H4 (cell line): ENCODE measurements around the gene UBALD1. TPM values are rescaled to one million over a fixed set of nuclear protein-coding genes. Genes with fewer than 3 reads are reported as not detected.

Experiments used
- total RNA-seq: library from RNA; depleted of rRNA; stranded (reverse); fragments of >200 nt; shearing (Covaris generic); gene quantifications from 2 replicates; pipeline ENCODE4 v1.2.3, GENCODE V29; 2014; rRNA removed

Gene UBALD1
- total RNA-seq, 1 experiment from 2014 or later: 2.2 TPM

Other genes with a start within 250 kb of the UBALD1 start
- 22.8 and 32.2 TPM in 2 replicates for gene VASN, start 243.0 kb downstream of the UBALD1 start, total RNA-seq
- gene CORO7, start 198.3 kb downstream of the UBALD1 start, total RNA-seq: 8.9 and 10.6 TPM in 2 replicates
- gene DNAJA3, start 189.0 kb downstream of the UBALD1 start, total RNA-seq: 48.3 and 48.4 TPM in 2 replicates
- gene NMRAL1, start 140.3 kb downstream of the UBALD1 start, total RNA-seq: 69.5 and 102 TPM in 2 replicates
- gene HMOX2, start 138.5 kb downstream of the UBALD1 start, total RNA-seq: 46.3 and 48.4 TPM in 2 replicates
- 5.4 and 8.0 TPM in 2 replicates for gene CDIP1, start 76.1 kb downstream of the UBALD1 start, total RNA-seq
- not detected in 2 replicates for gene C16orf96, start 58.5 kb downstream of the UBALD1 start, total RNA-seq
- 15.4 and 16.1 TPM in 2 replicates for gene MGRN1, start 9.9 kb upstream of the UBALD1 start, total RNA-seq
- gene NUDT16L1, start 78.7 kb upstream of the UBALD1 start, total RNA-seq: 37.1 and 39.6 TPM in 2 replicates
- gene ANKS3, start 119.4 kb upstream of the UBALD1 start, total RNA-seq: 6.0 and 6.4 TPM in 2 replicates
- 0.62 and 6.4 TPM in 2 replicates for gene DNAAF8, start 119.6 kb upstream of the UBALD1 start, total RNA-seq
- gene ZNF500, start 152.3 kb upstream of the UBALD1 start, total RNA-seq: 3.3 and 4.4 TPM in 2 replicates
- not detected in 2 replicates for gene SEPTIN12, start 173.5 kb upstream of the UBALD1 start, total RNA-seq
- not detected in 2 replicates for gene SMIM22, start 180.5 kb upstream of the UBALD1 start, total RNA-seq
- gene ROGDI, start 187.7 kb upstream of the UBALD1 start, total RNA-seq: 14.7 and 17.1 TPM in 2 replicates
- 20.6 and 35.8 TPM in 2 replicates for gene GLYR1, start 232.4 kb upstream of the UBALD1 start, total RNA-seq
- gene UBN1, start 232.6 kb upstream of the UBALD1 start, total RNA-seq: 12.7 and 14.5 TPM in 2 replicates